ENCODE data around the gene PARVB.

GRCh38 chr22:44196241-44196640 is 172.1 kb downstream of the PARVB start:
- no peak for TF ChIP-seq POLR2A (IDR thresholded peaks at IDR 0.05; ENCODE audit: extremely low read depth, insufficient read length)
- TF ChIP-seq CTCF (IDR thresholded peaks at IDR 0.05; ENCODE audit: low read depth, low read length) = no peak
